Activated T-helper 1 cell treated with anti-CD3 and anti-CD28 coated beads, Interleukin-12 subunit alpha, Interleukin-12 subunit beta, Interleukin-2, Interleukin-4 antibody, amounts not matched to agents 30 ng/mL and 10 ng/mL and 1 ng/mL, durations not matched to agents 14 hours and 24 hours and 36 hours (primary cell): Measurements from ENCODE around the gene MYH13. TPM values are rescaled to one million over a fixed set of nuclear protein-coding genes. Genes with fewer than 3 reads are reported as not detected.

Source experiments
- DNase-seq: peaks from one replicate; pipeline ENCODE4 v3.0.0; 2021; ENCODE audit warnings: low spot score
- H3K27ac Mint-ChIP-seq: one replicate; pipeline ENCODE4 v1.8.0; 2021; ENCODE audit warnings: mild to moderate bottlenecking, mixed read lengths
- H3K27me3 Mint-ChIP-seq: one replicate; pipeline ENCODE4 v1.8.0; 2022; ENCODE audit warnings: mild to moderate bottlenecking, moderate library complexity, mixed read lengths; ENCODE audit not compliant: insufficient read depth
- H3K36me3 Mint-ChIP-seq: one replicate; pipeline ENCODE4 v1.8.0; 2021; ENCODE audit warnings: low read depth, mixed read lengths
- H3K4me1 Mint-ChIP-seq: one replicate; pipeline ENCODE4 v1.8.0; 2021; ENCODE audit warnings: low read depth, mixed read lengths
- H3K4me3 Mint-ChIP-seq: one replicate; pipeline ENCODE4 v1.8.0; 2021; ENCODE audit warnings: mild to moderate bottlenecking, moderate library complexity, mixed read lengths
- H3K9me3 Mint-ChIP-seq: one replicate; pipeline ENCODE4 v1.8.0; 2021; ENCODE audit warnings: mixed read lengths
- intact Hi-C: fragments of 100-400 bp; cut with micrococcal nuclease; formaldehyde crosslinking; loops from one replicate; pipeline ENCODE4 v1.15.1; 2024
- total RNA-seq: library from RNA; stranded (reverse); gene quantifications from 2 replicates; pipeline ENCODE4 v1.2.3, GENCODE V29; 2022

The MYH13 gene
- total RNA-seq, 1 donor from 2014 or later, result not detected

DNA sequence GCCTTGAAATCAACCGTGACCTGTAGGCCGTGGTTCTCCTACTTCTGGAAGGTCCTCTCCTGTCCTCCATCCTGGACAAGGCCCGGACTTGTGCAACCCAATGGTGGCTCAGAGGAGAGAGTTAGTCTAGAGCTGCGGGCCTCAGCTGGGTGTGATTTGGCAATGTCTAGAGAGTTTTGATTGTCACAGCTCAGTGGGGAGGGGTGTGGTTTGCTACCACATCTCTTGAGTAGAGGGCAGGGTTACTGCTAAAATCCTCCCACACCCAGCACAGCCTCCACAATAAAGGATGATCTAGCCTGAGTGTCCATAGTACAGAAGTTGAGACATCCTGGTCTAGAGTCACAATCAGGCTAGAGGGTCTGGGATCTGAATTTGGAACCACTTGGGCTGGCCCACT is 40.3 kb downstream of the MYH13 start:
- intact Hi-C loops, result no loop called here
- no peaks in the 10 kb centered on the region for H3K27me3 Mint-ChIP-seq
- H3K4me1 Mint-ChIP-seq, result no peaks in the 10 kb centered on the region
- no peaks in the 10 kb centered on the region for H3K9me3 Mint-ChIP-seq
- H3K36me3 Mint-ChIP-seq, result no peaks in the 10 kb centered on the region
- no peak overlapping the region for H3K27ac Mint-ChIP-seq
- no peak for DNase-seq
- no peak overlapping the region for H3K4me3 Mint-ChIP-seq

DNA sequence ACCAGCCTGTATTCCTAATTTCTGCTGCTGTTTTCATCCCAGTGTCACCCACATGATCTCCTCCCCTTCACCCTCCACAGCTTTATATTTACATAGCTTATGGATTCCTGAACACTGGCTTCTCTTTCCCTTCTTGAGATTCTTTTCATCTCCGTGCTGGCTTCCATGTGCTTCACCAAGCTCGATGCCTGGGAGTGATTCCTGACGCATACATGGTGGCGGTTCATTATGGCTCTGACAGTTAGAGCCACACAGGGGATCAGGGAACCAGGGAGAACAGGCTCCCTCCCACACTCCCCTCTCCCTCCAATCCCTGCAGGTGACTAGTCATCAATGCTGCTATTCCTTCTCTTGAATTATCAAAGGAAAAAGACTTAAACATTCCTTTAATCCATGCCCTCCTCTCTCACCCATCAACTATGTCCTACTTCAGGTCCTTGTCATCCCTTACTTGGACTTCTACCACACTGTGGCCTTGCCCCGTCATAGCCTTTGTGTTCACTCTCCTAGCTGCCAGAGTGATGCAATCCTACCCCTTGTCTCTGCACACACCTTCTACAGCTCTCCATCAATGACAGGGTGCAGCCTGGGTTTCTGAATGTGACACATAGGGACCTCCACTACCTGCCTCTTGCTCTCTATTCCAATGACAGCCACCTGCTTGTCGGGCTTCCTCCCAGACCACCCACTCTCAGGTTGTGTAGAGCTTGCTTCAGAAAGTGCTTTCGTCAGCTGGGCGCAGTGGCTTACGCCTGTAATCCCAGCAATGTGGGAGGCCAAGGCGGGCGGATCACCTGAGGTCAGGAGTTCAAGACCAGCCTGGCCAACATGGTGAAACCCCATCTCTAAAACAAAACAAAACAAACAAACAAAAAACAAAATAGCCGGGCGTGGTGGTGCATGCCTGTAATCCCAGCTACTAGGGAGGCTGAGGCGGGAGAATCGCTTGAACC is 43.6 kb downstream of the MYH13 start:
- no peak for DNase-seq
- Mint-ChIP-seq H3K9me3 (no peaks in the 10 kb centered on the region), H3K4me1 (no peaks in the 10 kb centered on the region), H3K4me3 (no peak overlapping the region), H3K27me3 (no peaks in the 10 kb centered on the region), H3K27ac (no peak overlapping the region), H3K36me3 (no peaks in the 10 kb centered on the region)
- intact Hi-C loops, result no loop called here

DNA sequence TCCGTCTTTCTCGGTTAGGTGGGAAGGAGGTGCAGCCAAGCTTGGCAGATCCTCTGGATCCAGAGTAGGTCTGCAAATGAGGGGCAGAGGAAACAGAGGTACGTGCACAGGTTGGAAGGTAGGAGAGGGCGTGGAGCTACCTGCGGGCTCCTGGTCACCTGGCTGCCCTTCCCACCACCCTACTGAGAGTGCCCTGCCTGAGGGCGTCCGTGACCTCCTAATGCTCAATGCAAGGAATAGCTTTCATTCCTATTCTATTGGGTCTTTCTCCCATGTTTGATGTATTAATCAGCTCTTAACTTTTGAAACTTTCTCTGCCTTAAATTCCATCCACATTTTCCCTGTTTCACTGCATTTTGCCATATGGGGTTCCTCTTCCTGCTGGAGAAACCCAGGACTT is 44.6 kb downstream of the MYH13 start:
- H3K27ac Mint-ChIP-seq, result no peak overlapping the region
- H3K4me1 Mint-ChIP-seq, result no peaks in the 10 kb centered on the region
- intact Hi-C loops, result no loop called here
- DNase-seq, result no peak
- H3K27me3 Mint-ChIP-seq, result no peaks in the 10 kb centered on the region
- no peaks in the 10 kb centered on the region for H3K36me3 Mint-ChIP-seq
- H3K4me3 Mint-ChIP-seq, result no peak overlapping the region
- H3K9me3 Mint-ChIP-seq, result no peaks in the 10 kb centered on the region

DNA sequence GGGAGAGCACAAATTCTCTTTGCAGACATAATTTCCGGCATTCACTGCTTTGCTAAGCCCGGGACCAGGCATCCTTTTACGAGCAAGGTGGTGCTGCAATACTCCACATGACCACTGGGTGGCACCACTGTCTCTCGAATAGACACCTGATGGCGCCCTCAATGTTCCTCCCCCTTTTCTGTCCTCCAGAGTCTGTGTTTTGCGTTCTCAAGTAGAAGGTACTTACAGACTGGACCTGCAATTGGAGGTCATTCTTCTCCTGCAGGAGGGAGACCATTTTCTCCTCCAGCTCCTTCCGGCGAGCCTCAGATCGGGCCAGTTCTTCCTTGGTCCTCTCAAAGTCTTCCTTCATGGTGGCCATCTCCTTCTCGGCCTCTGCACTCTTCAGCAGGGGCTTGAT is 45.2 kb downstream of the MYH13 start:
- no peaks in the 10 kb centered on the region for H3K4me1 Mint-ChIP-seq
- H3K27ac Mint-ChIP-seq, result no peak overlapping the region
- no peaks in the 10 kb centered on the region for H3K36me3 Mint-ChIP-seq
- intact Hi-C loops, result loop anchor here (1.0 kb wide), 2 partner anchors 10 to 291 kb away; no protein-coding TSS in a partner anchor
- no peak overlapping the region for H3K4me3 Mint-ChIP-seq
- H3K9me3 Mint-ChIP-seq, result no peaks in the 10 kb centered on the region
- peak; percentile 46 for DNase-seq
- no peaks in the 10 kb centered on the region for H3K27me3 Mint-ChIP-seq

DNA sequence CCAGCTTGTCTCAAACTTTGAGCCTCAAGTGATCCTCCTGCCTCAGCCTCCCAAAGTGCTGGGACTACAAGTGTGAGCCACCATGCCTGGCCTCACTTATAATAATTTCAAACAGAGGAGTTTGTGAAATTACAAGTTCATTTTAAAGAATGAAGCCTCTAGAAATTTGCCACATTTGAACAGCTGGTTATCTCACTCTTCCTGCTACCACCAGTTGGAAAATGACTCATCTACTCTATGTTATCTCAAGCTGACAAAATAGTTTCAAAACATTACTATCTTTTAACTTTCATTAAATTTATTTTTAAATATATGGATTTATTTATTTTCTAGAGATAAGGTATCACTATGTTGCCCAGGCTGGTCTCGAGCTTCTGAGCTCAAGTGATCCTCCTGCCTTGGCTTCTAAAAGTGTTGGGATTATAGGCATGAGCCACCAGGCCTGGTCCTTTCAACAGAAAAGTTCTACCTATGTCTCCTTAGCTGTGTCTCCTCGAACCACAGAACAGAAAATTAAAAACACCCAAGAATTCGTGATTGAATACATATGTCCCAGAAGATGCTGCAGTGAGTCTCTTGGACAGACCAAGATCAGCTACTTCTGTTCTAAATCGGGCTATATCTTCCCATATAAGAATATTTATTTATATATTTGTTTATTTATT is 47.6 kb downstream of the MYH13 start:
- intact Hi-C loops, result no loop called here
- Mint-ChIP-seq H3K9me3 (no peaks in the 10 kb centered on the region), H3K4me1 (no peaks in the 10 kb centered on the region), H3K27ac (no peak overlapping the region), H3K36me3 (no peaks in the 10 kb centered on the region), H3K4me3 (no peak overlapping the region), H3K27me3 (peaks cover 3% of the 10 kb centered on the region)
- DNase-seq, result no peak

DNA sequence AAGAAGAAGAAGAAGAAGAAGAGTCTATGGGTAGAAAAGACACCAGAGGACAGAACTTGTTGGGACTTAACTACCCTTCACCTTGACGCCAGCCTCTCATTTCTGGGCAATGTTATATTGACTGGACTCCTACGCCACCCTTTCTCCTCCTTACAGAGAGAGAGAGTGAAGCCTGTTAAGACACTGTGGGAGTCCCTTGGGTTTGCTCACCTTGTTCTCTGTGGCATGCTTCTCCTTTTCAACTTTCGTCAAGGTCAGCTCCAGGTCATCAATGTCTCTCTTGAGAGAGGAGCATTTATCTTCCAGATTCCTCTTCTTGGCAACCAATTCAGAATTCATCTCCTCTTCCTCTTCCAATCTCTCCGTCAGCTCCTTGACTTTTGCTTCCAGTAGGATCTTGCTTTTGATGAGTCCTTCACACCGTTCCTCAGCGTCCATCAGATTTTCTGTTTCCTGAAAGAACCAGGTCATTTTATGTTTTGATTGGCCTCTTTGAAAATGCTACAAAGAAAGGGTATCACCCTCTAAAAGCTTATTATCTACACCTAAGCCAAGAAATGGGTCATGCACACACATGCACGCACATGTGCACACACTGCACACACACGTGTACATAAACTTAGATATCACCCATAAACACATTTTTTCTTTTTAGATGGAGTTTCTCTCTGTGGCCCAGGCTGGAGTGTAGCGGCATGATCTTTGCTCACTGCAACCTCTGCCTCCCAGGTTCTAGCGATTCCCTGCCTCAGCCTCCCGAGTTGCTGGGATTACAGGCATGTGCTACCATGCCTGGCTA is 48.8 kb downstream of the MYH13 start:
- no peak for DNase-seq
- Mint-ChIP-seq H3K36me3 (no peaks in the 10 kb centered on the region), H3K9me3 (no peaks in the 10 kb centered on the region), H3K4me1 (no peaks in the 10 kb centered on the region), H3K27me3 (peaks cover 3% of the 10 kb centered on the region), H3K4me3 (no peak overlapping the region), H3K27ac (no peak overlapping the region)
- intact Hi-C loops, result no loop called here

DNA sequence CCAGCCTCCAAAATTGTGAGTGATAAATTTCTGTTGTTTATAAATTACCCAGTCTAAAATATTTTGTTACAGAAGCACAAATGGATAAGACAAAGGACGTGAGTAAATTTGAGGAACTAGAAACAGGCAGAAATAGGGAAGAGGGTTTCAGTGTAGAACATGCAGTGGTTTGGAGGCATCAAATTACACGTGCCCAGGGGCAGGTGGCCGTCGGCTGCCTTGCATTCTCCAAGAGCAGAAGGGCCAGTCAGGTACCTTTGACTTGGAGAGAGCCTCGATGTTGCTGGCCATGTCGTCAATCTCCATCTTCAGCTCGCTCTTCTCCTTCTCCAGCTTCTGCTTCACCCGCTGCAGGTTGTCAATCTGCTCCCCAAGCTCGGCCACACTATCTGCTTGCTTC is 54.3 kb downstream of the MYH13 start:
- Mint-ChIP-seq H3K9me3 (no peaks in the 10 kb centered on the region), H3K4me1 (no peaks in the 10 kb centered on the region), H3K27ac (no peak overlapping the region), H3K36me3 (no peaks in the 10 kb centered on the region), H3K27me3 (peaks cover 3% of the 10 kb centered on the region), H3K4me3 (no peak overlapping the region)
- no peak for DNase-seq
- intact Hi-C loops, result no loop called here

DNA sequence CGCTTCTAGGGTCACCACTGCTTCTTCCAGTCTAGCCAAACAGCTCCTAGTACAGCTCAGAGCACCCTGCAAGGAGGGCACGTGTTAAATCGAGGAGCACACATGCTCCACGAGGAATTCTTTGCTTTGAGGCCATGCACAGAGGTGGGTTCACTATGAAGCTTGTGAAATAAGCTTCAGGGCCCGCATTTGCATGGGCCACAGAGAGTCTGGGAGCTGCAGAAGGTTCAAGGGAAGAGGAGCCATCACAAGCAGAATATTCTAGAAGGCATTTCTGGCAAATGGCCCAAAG is 55.3 kb downstream of the MYH13 start:
- Mint-ChIP-seq H3K27ac (no peak overlapping the region), H3K9me3 (no peaks in the 10 kb centered on the region), H3K36me3 (no peaks in the 10 kb centered on the region), H3K4me1 (no peaks in the 10 kb centered on the region), H3K27me3 (peaks cover 3% of the 10 kb centered on the region), H3K4me3 (no peak overlapping the region)
- no peak for DNase-seq
- intact Hi-C loops, result loop anchor here (1.0 kb wide), 1 partner anchor 10 kb away; no protein-coding TSS in a partner anchor

DNA sequence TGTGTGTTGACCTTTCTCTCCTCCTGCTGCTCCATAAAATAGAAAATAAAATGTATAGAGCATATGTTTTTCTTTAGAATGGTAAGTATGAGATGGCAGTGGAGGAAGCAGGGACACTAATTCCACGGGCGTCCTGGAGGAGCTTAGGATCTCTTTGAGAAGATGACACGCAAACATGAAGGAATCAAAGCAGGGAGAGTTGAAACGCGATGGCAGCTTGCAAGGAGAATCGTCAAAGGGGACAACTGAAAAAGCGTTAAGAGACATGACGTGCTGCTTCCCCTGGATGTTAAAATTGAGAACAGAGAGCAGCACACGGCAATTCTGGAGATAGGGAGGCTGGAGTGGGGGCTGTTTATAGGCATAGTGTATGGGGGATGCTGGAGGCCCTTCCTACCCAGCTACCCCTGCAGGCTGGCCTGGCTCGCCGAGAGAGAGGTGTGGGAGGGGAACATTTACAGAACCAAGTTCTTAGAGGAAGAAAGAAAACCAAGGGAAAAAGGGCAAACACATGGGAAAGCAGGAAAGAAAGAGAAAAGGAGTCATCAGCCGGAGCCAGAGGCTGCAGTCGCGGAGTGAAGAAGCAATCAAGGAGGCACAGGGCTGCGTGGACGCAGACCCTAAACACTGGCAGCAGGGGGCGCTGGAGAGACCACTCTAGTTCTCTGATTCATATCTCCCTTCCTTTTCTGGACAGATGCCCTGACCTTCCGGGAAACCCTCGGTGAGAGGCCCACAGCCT is 55.8 kb downstream of the MYH13 start:
- no peak for DNase-seq
- intact Hi-C loops, result loop anchor here (1.0 kb wide), 1 partner anchor 10 kb away; no protein-coding TSS in a partner anchor
- Mint-ChIP-seq H3K4me1 (no peaks in the 10 kb centered on the region), H3K27me3 (peaks cover 3% of the 10 kb centered on the region), H3K4me3 (no peak overlapping the region), H3K9me3 (no peaks in the 10 kb centered on the region), H3K36me3 (no peaks in the 10 kb centered on the region), H3K27ac (no peak overlapping the region)

DNA sequence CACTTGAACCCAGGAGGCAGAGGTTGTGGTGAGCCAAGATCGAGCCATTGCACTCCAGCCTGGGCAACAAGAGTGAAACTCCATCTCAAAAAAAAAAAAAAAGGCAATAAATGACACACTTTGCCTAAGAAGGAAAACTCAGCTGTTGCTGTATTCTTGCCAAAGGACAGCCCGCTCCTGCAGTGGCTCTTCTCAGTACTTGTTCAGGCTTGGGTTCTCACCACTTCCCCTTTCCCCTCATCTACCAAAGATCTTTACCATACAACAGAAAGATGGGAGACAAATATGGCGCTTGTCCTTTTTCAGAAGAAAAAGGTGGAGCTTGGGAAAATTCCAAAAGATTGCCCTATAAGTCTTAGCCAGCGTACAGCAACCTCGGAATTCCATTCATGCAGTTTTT is 58.5 kb downstream of the MYH13 start:
- H3K36me3 Mint-ChIP-seq, result no peaks in the 10 kb centered on the region
- H3K4me1 Mint-ChIP-seq, result no peaks in the 10 kb centered on the region
- no peak overlapping the region for H3K27ac Mint-ChIP-seq

DNA sequence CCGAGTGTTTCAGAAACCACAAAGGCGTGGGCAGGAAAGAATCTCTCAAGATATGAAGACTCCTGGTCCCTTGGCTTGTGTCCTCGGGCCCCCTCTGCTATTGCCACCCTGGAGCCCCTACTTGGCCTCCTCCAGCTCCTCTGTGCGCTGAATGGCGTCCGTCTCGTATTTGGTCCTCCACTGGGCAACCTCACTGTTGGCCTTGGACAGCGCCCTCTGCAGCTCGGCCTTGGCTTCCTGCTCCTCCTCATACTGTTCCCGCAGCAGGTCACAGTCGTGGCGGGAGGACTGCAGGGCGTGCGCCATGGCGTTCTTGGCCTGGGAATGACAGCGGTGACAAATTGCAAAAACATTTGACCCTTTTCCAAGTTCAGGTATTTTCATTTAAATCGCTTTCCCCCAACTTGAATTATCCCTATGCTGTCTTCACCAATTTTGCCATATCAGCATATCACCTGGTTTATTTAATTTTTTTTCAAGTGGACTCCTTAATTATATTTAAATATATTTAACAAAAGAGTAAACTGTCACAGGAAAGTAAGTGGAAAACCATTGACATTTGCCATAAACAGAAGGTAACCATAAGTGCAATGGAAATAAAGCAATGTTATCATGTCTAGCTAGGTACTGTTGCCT is 59.7 kb downstream of the MYH13 start:
- no peak overlapping the region for H3K4me3 Mint-ChIP-seq
- DNase-seq, result no peak
- H3K27ac Mint-ChIP-seq, result no peak overlapping the region
- no peaks in the 10 kb centered on the region for H3K9me3 Mint-ChIP-seq
- peaks cover 2% of the 10 kb centered on the region for H3K27me3 Mint-ChIP-seq
- intact Hi-C loops, result no loop called here
- no peaks in the 10 kb centered on the region for H3K36me3 Mint-ChIP-seq
- H3K4me1 Mint-ChIP-seq, result no peaks in the 10 kb centered on the region

More for the DNA sequence above, 58.5 kb downstream of the MYH13 start:
- intact Hi-C loops, result no loop called here
- no peak for DNase-seq
- Mint-ChIP-seq H3K27me3 (peaks cover 2% of the 10 kb centered on the region), H3K4me3 (no peak overlapping the region), H3K9me3 (no peaks in the 10 kb centered on the region)

DNA sequence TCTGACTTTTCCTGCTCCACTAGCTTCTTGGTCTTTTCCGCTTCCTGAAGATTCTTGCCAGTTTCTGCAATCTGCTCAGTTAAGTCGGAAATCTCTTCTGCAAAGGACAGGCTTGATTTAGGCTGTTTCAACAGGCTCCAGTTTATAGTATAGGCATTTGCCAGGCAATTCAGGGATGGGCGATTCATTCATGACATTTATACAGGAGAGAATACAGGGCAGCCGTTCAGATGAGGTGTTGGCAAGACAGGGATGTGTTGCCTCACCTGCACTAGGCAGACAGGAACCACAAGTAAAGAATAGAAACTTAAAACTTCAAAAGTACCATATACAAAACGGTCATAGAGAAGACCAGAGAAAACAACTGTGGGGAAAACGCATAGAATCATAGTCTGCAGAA is 61.7 kb downstream of the MYH13 start:
- H3K4me1 Mint-ChIP-seq, result no peaks in the 10 kb centered on the region
- H3K4me3 Mint-ChIP-seq, result no peak overlapping the region
- peaks cover 2% of the 10 kb centered on the region for H3K27me3 Mint-ChIP-seq
- H3K27ac Mint-ChIP-seq, result no peak overlapping the region
- no peak for DNase-seq
- intact Hi-C loops, result no loop called here
- H3K9me3 Mint-ChIP-seq, result no peaks in the 10 kb centered on the region
- H3K36me3 Mint-ChIP-seq, result no peaks in the 10 kb centered on the region
